Hepatocyte (in vitro differentiated cells): ENCODE measurements around the gene ZFYVE28.
"Not testable (repeated sequence)": the region's sequence is repeated elsewhere in the genome, so short reads cannot be mapped to it uniquely, and the experiment has no call there.

Experiments
- CTCF ChIP-seq: fragments of 200-600 bp; sonication (generic); IDR thresholded peaks from 2 replicates; pipeline ENCODE4 v1.5.1; 2016; ENCODE audit warnings: antibody characterized with exemption, mild to moderate bottlenecking; ENCODE audit not compliant: poor library complexity
- EZH2 ChIP-seq: fragments of 200-600 bp; sonication (generic); IDR thresholded peaks from 2 replicates; pipeline ENCODE4 v1.6.1; 2016; ENCODE audit warnings: antibody characterized with exemption, mild to moderate bottlenecking, borderline replicate concordance
- EZH2phosphoT487 ChIP-seq: fragments of 200-600 bp; sonication (generic); IDR thresholded peaks from one replicate; pipeline ENCODE4 v1.6.1; 2018; ENCODE audit warnings: antibody characterized with exemption, mild to moderate bottlenecking, low read depth, moderate library complexity; ENCODE audit not compliant: unreplicated experiment, severe bottlenecking

DNA sequence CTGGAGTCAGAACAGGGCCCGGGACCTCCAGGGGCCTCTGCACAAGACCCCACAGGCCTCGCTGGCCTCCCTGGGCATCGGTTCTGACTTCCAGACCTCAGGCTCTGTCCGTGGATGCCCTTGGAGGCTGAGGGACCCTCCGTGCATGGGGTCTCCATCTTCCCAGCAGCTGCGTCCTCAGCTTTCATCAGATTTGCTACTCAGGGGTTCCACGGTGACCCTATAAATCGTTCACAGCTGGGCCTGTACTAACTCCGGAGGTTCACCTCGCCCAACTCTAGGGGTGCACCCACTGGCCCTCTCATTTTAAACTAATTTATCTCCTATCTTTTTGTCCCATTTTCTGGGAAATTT lies 143.4 kb downstream of the ZFYVE28 start:
- not testable (repeated sequence) for TF ChIP-seq CTCF, EZH2, EZH2phosphoT487
